ENCODE measurements around the gene MUC5B. TPM values are rescaled to one million over a fixed set of nuclear protein-coding genes. Genes with fewer than 3 reads are reported as not detected.

Gene MUC5B
- total and polyA plus RNA-seq, 3 donors from 2014 or later = 0.45 to 0.87 (median 0.50) TPM

DNA sequence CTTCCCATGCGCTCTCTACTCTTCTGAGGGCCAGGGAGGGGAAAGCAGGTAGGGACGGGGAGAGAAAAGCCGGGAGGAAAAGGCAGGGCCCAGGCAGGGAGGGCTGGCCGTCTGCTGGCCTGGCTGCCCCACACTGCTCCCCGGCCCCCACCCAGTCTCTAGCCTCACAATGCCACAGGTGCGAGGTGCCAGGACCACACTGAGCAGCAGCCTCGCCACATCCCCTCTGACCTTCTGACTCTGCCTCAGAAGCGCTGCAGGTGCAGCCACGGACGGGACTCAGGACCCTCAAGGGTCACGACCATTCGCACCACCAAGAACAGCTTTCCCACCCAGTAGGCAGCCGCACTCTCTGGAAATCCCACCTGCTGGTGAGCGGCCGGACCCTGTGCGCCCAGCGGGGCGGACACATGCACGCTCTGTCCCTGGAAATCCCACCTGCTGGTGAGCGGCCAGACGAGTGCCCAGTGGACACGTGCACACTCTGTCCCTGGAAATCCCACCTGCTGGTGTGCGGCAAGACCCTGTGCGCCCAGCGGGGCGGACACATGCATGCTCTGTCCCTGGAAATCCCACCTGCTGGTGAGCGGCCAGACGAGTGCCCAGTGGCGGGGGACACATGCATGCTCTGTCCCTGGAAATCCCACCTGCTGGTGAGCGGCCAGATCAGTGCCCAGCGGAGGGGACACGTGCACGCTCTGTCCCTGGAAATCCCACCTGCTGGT lies 66.5 kb downstream of the MUC5B start:
- TF ChIP-seq, protein P1, sequence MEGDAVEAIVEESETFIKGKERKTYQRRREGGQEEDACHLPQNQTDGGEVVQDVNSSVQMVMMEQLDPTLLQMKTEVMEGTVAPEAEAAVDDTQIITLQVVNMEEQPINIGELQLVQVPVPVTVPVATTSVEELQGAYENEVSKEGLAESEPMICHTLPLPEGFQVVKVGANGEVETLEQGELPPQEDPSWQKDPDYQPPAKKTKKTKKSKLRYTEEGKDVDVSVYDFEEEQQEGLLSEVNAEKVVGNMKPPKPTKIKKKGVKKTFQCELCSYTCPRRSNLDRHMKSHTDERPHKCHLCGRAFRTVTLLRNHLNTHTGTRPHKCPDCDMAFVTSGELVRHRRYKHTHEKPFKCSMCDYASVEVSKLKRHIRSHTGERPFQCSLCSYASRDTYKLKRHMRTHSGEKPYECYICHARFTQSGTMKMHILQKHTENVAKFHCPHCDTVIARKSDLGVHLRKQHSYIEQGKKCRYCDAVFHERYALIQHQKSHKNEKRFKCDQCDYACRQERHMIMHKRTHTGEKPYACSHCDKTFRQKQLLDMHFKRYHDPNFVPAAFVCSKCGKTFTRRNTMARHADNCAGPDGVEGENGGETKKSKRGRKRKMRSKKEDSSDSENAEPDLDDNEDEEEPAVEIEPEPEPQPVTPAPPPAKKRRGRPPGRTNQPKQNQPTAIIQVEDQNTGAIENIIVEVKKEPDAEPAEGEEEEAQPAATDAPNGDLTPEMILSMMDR (IDR thresholded peaks at IDR 0.05) = no peak
- TF ChIP-seq POLR2A (IDR thresholded peaks at IDR 0.05) = no peak
- H3K27ac ChIP-seq = no peak overlapping the region
- WGBS, 2 donors = 94 to 96% methylated on average over 21 to 33 of the region's 33 CpGs
- intact Hi-C loops (cut with DNase I; ENCODE audit: low total_unique reads) = no loop called here
- H3K4me3 ChIP-seq = no peak overlapping the region
- no peak for DNase-seq
- no peaks in the 10 kb centered on the region for H3K36me3 ChIP-seq (ENCODE audit: low read depth, missing control alignments)
- no peaks in the 10 kb centered on the region for H3K9me3 ChIP-seq
- no peaks in the 10 kb centered on the region for H3K4me1 ChIP-seq
- no peaks in the 10 kb centered on the region for H3K27me3 ChIP-seq

DNA sequence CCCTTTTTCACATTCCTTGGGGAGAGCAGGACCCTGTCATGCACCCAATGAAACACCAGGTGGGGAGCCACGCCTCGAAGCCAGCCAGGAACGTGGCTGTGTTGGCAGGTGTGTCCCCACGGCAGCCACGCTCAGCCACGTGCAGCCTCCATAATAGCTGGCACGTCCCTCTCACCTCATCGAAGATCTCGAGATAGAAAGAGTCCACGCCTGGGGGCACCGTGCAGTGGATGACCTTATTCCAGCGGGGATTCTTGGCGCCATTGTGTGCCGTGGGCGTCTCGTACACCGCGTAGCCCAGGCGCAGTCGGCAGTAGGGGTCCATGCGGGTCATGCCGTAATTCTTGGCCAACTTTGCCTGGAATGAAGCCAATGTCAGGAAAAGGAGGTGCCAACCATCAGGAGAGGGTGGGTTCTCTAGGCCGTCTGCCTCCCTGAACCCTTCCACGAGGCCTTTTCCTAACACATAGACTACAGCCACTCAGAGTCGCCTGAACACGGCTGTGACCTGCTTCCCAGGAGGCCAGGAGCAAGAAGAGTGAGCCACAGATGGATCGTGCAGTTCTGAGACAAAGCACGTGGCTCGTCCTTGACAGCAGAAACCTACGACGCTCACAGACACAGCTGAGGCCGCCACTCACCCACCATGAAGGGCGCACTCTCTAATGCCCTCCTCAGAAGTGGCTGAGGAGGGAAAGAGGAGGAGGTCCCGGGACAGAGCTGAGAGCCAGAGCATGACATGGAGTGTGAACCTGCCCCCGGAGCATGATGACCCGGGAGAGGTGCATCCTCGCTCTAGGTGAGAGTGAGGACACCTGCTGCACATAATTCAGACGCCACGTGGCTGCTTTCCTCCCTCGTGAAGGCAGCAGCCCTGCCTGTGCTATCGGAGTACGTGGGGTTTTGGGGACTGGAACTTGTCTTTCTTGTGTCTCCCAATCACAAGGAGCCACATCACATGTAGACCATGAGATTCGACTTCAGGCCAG lies 67.5 kb downstream of the MUC5B start:
- no peaks in the 10 kb centered on the region for H3K9me3 ChIP-seq
- no peak for DNase-seq
- TF ChIP-seq POLR2A (IDR thresholded peaks at IDR 0.05) = no peak
- TF ChIP-seq, protein P1 (IDR thresholded peaks at IDR 0.05) = no peak
- intact Hi-C loops (cut with DNase I; ENCODE audit: low total_unique reads) = no loop called here
- H3K4me1 ChIP-seq = no peaks in the 10 kb centered on the region
- no peaks in the 10 kb centered on the region for H3K36me3 ChIP-seq (ENCODE audit: low read depth, missing control alignments)
- H3K4me3 ChIP-seq = no peak overlapping the region
- no peak overlapping the region for H3K27ac ChIP-seq
- 89 to 92% methylated on average over 38 to 43 of the region's 43 CpGs for WGBS, 2 donors
- H3K27me3 ChIP-seq = no peaks in the 10 kb centered on the region

DNA sequence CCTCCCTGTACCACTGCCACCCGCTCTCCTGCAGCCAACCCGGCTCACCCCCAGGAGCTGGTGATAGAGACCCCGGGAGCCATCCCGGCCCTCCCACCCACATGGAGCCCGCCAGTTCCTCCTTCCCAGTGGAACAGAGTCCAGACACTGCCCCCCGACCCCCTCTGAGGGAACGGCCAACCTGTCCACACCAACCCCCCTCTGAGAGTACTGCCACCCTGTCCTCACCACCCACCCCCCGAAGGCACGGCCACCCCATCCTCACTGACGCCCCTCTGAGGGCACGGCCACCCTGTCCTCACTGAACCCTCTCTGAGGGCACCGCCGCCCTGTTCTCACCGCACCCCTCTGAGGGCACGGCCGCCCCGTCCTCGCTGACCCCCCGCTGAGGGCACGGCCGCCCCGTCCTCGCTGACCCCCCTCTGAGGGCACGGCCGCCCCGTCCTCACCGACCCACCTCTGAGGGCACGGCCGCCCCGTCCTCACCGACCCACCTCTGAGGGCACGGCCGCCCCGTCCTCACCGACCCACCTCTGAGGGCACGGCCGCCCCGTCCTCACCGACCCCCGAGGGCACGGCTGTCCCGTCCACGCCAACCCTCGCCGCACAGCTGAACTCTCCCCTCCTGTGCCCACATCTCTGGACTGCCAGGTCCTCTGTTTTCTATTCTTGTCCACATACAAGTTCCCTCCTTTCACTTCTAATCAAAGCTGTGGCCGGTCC lies 68.6 kb downstream of the MUC5B start:
- TF ChIP-seq, protein P1 (IDR thresholded peaks at IDR 0.05) = no peak
- TF ChIP-seq POLR2A (IDR thresholded peaks at IDR 0.05) = no peak
- H3K36me3 ChIP-seq (ENCODE audit: low read depth, missing control alignments) = no peaks in the 10 kb centered on the region
- no peaks in the 10 kb centered on the region for H3K9me3 ChIP-seq
- no peak overlapping the region for H3K4me3 ChIP-seq
- WGBS, 2 donors = 89 to 94% methylated on average over 37 to 46 of the region's 46 CpGs
- no peaks in the 10 kb centered on the region for H3K27me3 ChIP-seq
- no peaks in the 10 kb centered on the region for H3K4me1 ChIP-seq
- intact Hi-C loops (cut with DNase I; ENCODE audit: low total_unique reads) = no loop called here
- DNase-seq = no peak
- H3K27ac ChIP-seq = no peak overlapping the region

DNA sequence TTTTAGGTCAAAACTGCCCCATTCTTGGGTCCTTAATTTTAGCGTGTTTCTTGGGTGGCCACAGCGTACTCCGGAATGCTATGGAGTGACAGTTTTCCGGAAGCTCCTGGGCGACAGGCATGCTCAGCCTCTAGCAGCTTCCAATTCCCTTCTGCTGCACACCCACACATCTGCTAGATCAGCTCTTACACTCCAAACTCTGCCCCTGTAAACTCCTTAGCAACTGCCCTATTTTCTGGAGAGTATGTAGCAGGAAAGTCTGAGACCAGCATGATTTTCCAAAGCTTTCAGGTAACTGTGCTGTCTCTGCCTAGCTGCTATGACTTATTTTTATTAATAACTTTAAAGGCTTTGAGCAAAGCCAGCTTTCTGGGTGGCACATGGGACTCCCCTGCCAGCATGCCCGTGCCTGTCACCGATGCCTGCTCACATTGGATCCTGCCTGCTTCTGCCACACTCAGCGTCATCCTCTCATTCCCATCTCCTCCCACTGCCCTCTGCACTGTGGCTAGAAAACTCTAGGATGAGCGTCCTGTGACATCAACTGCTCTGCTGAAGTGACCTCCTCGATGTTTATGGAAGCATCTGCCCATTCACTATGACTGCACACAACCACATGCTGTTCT lies 69.3 kb downstream of the MUC5B start:
- H3K36me3 ChIP-seq (ENCODE audit: low read depth, missing control alignments) = no peaks in the 10 kb centered on the region
- no peak overlapping the region for H3K27ac ChIP-seq
- H3K27me3 ChIP-seq = no peaks in the 10 kb centered on the region
- WGBS, 2 donors = 81 to 86% methylated on average over 10 of the region's 10 CpGs
- TF ChIP-seq, protein P1 (IDR thresholded peaks at IDR 0.05) = no peak
- no peak for TF ChIP-seq POLR2A (IDR thresholded peaks at IDR 0.05)
- intact Hi-C loops (cut with DNase I; ENCODE audit: low total_unique reads) = no loop called here
- DNase-seq = no peak
- H3K4me3 ChIP-seq = no peak overlapping the region
- H3K9me3 ChIP-seq = no peaks in the 10 kb centered on the region
- H3K4me1 ChIP-seq = no peaks in the 10 kb centered on the region

All from testis (tissue), 3 donors.